Activated CD4-positive, CD25-positive, alpha-beta regulatory T cell (primary cell): ENCODE results near the gene HRH1.
"Not testable (repeated sequence)": the region's sequence is repeated elsewhere in the genome, so short reads cannot be mapped to it uniquely, and the experiment has no call there.

ENCODE experiments used
- DNase-seq, 4 experiments: peaks; one replicate each; lab custom pipeline; 2025; lab: John Stamatoyannopoulos, UW

The HRH1 gene

GRCh38 chr3:11244121-11244677, 89.9 kb downstream of the HRH1 start:
- no peak for DNase-seq

- no peak for DNase-seq
Observed at GRCh38 chr3:11245276-11245675, 91.0 kb downstream of the HRH1 start.

- DNase-seq = no peak
Observed at GRCh38 chr3:11245827-11246662, 91.8 kb downstream of the HRH1 start.

DNA sequence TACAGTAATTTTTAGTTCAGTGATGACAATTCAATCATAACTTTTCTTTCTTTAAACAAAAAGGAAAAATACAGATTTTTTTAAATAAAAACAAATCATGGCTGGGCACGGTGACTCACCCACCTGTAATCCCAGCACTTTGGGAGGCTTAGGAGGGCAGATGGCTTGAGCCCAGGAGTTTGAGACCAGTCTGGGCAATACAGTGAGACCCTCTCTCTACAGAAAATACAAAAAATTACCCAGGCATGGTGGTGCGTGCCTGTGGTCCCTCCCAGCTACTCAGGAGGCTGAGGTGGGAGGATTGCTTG, 92.3 kb downstream of the HRH1 start:
- DNase-seq = no peak

- no peak for DNase-seq
Observed at GRCh38 chr3:11247362-11247761, 93.1 kb downstream of the HRH1 start.

GRCh38 chr3:11248596-11248995, 94.3 kb downstream of the HRH1 start:
- DNase-seq = no peak

GRCh38 chr3:11250902-11251806, 96.9 kb downstream of the HRH1 start:
- DNase-seq = no peak

GRCh38 chr3:11251807-11252176, 97.5 kb downstream of the HRH1 start:
- no peak for DNase-seq

GRCh38 chr3:11254876-11255275, 100.6 kb downstream of the HRH1 start:
- no peak for DNase-seq

GRCh38 chr3:11255537-11255936, 101.2 kb downstream of the HRH1 start:
- not testable (repeated sequence) for DNase-seq

DNA sequence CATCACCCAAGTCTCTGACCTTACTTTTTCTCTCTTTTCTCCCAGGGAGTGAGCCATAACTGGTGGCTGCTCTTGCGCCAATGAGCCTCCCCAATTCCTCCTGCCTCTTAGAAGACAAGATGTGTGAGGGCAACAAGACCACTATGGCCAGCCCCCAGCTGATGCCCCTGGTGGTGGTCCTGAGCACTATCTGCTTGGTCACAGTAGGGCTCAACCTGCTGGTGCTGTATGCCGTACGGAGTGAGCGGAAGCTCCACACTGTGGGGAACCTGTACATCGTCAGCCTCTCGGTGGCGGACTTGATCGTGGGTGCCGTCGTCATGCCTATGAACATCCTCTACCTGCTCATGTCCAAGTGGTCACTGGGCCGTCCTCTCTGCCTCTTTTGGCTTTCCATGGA, 104.7 kb downstream of the HRH1 start:
- no peak for DNase-seq

- DNase-seq = no peak
Observed at GRCh38 chr3:11260460-11260859, 106.2 kb downstream of the HRH1 start.

DNA sequence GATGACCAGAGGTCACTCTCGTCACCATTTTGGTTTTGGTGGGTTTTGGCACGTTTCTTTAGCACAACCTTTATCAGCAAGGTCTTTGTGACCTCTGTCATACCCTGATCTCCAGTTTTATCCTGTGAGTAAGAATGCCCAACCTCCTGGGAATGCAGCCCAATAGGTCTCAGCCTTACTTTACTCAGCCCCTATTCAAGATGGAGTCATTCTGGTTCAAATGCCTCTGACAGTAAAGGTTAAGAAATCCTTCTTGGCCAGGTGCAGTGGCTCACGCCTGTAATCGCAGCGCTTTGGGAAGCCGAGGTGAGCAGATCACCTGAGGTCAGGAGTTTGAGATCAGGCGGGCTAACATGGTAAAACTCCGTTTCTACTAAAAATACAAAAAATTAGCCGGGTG, 114.7 kb downstream of the HRH1 start:
- DNase-seq = no peak

DNA sequence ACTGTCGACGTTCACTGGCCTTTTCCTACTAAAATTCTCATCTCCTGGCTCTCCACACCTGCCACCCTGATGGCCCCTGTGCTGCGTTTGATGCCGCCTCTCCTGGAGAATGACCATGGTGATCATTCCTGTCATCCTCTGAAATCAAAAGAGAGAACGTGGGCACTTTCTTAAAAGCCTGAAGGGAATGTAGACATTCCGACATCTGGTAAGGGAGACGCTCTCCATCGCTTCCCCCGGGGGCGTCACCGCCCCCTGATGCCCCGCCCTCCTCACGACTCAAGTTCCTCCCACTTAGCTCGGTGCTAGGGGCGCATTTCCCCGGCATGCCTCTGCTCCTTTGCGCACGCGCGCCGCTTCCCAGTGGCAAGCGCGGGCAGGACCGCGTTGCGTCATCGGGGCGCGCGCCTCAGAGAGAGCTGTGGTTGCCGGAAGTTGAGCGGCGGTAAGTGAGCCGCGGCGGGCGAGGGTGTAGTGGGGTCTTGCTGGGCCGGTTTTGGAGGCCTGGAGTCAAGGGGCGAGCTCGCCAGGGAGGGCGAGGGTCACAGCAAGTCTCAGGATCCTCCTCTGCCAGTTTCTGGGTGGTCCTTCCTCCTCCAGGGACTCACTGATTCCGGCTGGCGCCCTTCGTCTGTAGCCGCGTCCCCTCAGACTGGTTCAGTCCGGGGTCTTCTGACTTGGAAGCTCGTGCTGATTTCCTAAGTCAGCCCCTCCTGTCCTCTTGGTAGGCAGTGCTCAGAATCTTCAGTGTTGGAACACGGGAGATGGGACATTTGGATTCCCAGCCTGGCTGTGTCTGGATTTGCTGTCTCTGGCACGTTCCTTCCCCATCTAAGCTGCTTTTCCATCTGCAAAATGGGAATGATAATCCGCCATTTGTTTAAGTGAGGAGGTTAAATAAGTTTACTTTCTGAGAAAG, 118.0 kb downstream of the HRH1 start, which contains the start of gene ATG7:
Gene ATG7 (plus strand): TSS at position 412 of the 919 bp plus-strand sequence. CDS start 26,299 bp downstream, outside the sequence.
- DNase-seq = peak; percentile 93 to 96 (median 94)

DNA sequence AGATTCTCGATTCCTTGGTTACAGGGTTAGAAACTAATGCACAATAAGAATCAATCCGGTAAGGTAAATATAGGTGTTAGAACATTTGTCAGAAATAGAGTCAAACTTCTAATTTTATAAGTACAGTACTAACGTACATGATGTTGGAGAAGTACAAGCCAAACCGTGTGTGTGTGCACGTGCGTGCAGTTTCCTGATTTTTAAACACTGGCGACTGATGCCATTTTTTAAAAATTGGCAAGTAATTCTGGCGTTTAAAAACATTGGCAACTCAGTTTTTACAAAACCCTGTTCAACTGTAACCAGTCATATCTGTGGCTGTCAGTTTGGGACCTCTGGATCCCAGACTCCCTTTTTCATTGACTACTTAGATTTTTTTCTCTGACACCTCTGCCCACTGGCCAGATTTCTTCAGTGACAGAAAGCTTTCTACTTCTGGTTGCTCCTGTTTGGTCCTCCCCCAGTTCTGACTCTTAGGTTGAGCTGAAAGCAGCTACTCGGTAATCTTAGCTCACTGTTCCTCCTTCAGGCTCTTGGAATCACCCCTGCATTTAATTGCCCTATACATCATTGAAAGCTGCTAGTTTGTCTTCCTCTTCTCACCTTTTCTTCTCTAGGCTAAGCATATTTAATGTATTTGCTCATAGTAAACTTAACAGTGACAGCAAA, 118.7 kb downstream of the HRH1 start:
- DNase-seq = no peak

DNA sequence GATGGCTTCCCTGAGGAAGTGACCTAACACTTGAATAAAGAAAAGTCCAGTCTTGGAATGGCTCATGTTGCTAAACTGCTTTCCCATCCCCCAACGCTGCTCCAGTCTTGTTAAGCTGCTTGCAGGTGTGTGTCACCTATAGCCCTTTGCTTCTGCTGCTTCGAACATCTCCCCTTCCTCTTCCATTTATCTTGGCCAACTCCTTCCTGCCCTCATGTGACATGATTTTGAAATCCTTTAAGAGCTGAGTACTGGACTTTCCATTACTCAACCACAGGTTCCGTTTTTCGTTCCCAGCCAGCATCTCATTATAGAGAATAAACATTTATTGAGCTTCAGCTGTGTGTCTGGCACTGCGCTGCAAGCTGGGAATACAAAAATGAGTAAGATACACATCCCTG, 119.6 kb downstream of the HRH1 start:
- no peak for DNase-seq

- no peak for DNase-seq
Observed at GRCh38 chr3:11274566-11275142, 120.4 kb downstream of the HRH1 start.

DNA sequence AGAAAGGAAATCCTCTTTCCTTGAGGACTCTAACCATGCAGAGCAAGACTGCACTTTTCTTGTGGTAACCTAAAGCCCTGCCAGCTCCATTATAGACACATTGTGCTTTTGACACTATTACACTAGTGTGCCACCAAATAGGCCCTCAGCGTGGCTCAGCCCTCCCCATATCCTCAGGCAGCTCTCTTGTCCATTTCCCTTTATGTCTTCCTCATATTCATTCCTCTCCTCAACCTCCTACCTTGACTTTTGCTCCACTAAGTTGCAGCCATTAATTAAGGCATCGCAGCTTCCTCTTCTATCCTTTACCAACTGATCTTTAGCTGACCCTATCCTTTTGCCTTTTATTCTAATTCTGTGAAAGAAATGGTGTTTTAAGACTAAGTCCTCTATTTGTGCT, 121.6 kb downstream of the HRH1 start:
- no peak for DNase-seq

GRCh38 chr3:11276901-11277300, 122.6 kb downstream of the HRH1 start:
- no peak for DNase-seq

DNA sequence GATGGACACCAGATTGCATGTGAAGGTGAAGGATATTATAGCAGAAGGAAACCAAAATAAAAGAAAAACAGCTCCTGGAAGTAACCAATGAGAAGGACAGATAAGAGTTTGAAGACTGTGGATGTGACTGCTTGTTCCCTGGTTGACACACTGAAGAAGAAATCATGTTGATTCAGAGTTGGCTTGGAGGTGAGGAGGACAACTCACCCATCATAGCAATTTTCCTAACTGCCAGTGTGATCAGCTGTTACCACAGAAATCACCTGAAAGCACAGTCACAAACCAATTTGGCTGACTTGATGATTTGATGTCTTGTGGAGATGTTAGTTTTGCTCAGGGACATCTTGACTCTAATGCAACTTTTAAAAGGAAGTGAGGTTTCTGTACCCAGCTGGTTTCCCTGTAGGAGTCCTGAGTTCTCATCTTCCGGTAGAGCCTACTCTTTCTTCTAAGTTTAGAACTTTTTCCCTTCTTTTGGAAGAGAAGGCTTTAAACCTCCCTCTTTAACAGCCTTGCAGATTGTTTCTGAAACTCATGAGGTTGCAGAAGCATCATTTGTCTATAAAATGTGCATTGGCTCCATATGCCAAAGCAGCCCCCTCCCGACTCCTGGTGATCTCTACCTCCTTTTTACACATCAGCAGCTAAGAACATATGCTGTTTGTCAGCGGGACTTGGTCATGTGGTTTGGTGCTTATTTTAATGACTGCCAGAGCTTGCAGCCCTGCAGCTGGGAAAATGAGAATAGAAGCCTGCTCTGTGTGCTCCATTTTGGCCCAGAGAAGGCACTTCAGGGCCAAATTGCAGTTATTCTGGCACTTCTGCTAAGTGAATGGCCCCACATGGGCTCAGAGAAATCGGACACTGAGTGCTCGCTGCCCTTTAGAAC, 128.2 kb downstream of the HRH1 start:
- DNase-seq = no peak
